H9 (cell line): ENCODE measurements around the gene TMC2. TPM values are rescaled to one million over a fixed set of nuclear protein-coding genes. Genes with fewer than 3 reads are reported as not detected.

Experiments used
- DNase-seq: peaks from one replicate; pipeline ENCODE4 v3.0.0-alpha.2; 2017
- H2AFZ ChIP-seq: one replicate; pipeline ENCODE4 v1.6.1; 2013; ENCODE audit warnings: mild to moderate bottlenecking, low read length, control low read depth, moderate library complexity
- H2AK5ac ChIP-seq: 2 replicates; pipeline ENCODE4 v1.6.1; 2013; ENCODE audit warnings: low read length, control low read depth, mixed read lengths; ENCODE audit not compliant: insufficient read length
- H2BK120ac ChIP-seq: one replicate; pipeline ENCODE4 v1.6.1; 2013; ENCODE audit warnings: low read depth, mild to moderate bottlenecking, low read length, control low read depth, inconsistent platforms; ENCODE audit not compliant: poor library complexity, severe bottlenecking
- H2BK12ac ChIP-seq: 2 replicates; pipeline ENCODE4 v1.6.1; 2013; ENCODE audit warnings: low read length, control low read depth, mixed read lengths, low read depth; ENCODE audit not compliant: insufficient read length
- H2BK15ac ChIP-seq: 2 replicates; pipeline ENCODE4 v1.6.1; 2013; ENCODE audit warnings: low read depth, low read length, control low read depth
- H2BK20ac ChIP-seq: one replicate; pipeline ENCODE4 v1.6.1; 2013; ENCODE audit warnings: low read depth, mild to moderate bottlenecking, low read length, control low read depth, inconsistent platforms; ENCODE audit not compliant: poor library complexity, severe bottlenecking
- H2BK5ac ChIP-seq: 2 replicates; pipeline ENCODE4 v1.6.1; 2013; ENCODE audit warnings: low read length, control low read depth, mixed read lengths; ENCODE audit not compliant: insufficient read length
- H3K14ac ChIP-seq: 2 replicates; pipeline ENCODE4 v1.6.1; 2013; ENCODE audit warnings: low read length, control low read depth; ENCODE audit not compliant: insufficient read depth
- H3K18ac ChIP-seq: 2 replicates; pipeline ENCODE4 v1.6.1; 2013; ENCODE audit warnings: low read depth, mild to moderate bottlenecking, mixed read lengths, low read length, control low read depth; ENCODE audit not compliant: insufficient read length
- H3K23ac ChIP-seq: 2 replicates; pipeline ENCODE4 v1.6.1; 2013; ENCODE audit warnings: low read length, control low read depth, mixed read lengths, low read depth; ENCODE audit not compliant: insufficient read length
- H3K23me2 ChIP-seq: 2 replicates; pipeline ENCODE4 v1.6.1; 2013; ENCODE audit warnings: low read depth, mild to moderate bottlenecking, mixed read lengths, low read length, control low read depth; ENCODE audit not compliant: insufficient read length, poor library complexity, severe bottlenecking
- H3K27ac ChIP-seq: 2 replicates; pipeline ENCODE4 v1.5.1; 2013; ENCODE audit warnings: low read length, control low read depth, mixed read lengths, low read depth; ENCODE audit not compliant: insufficient read length
- H3K27me3 ChIP-seq: 2 replicates; pipeline ENCODE4 v1.6.1; 2013; ENCODE audit warnings: low read length, control low read depth, inconsistent platforms; ENCODE audit not compliant: insufficient read depth
- H3K4ac ChIP-seq: 2 replicates; pipeline ENCODE4 v1.6.1; 2013; ENCODE audit warnings: low read depth, mild to moderate bottlenecking, control low read depth, inconsistent platforms, low read length, moderate library complexity
- H3K4me1 ChIP-seq: 2 replicates; pipeline ENCODE4 v1.6.1; 2013; ENCODE audit warnings: low read length, control low read depth, inconsistent platforms; ENCODE audit not compliant: insufficient read depth
- H3K4me2 ChIP-seq: 2 replicates; pipeline ENCODE4 v1.6.1; 2013; ENCODE audit warnings: low read length, control low read depth, mixed read lengths; ENCODE audit not compliant: insufficient read length, insufficient read depth
- H3K56ac ChIP-seq: 2 replicates; pipeline ENCODE4 v1.6.1; 2013; ENCODE audit warnings: low read depth, mild to moderate bottlenecking, mixed read lengths, low read length, control low read depth; ENCODE audit not compliant: insufficient read length
- H3K79me1 ChIP-seq: 2 replicates; pipeline ENCODE4 v1.6.1; 2013; ENCODE audit warnings: low read depth, mild to moderate bottlenecking, moderate library complexity, low read length, control low read depth, inconsistent platforms; ENCODE audit not compliant: insufficient read depth, poor library complexity, severe bottlenecking
- H3K79me2 ChIP-seq: 2 replicates; pipeline ENCODE4 v1.6.1; 2013; ENCODE audit warnings: low read length, control low read depth, inconsistent platforms; ENCODE audit not compliant: insufficient read depth
- H3K9ac ChIP-seq: 2 replicates; pipeline ENCODE4 v1.6.1; 2013; ENCODE audit warnings: low read length, control low read depth, mixed read lengths; ENCODE audit not compliant: insufficient read length; ENCODE audit errors: extremely low read depth
- H3K9me3 ChIP-seq: one replicate; pipeline ENCODE4 v1.6.1; 2013; ENCODE audit warnings: low read depth, low read length, inconsistent platforms; ENCODE audit not compliant: control insufficient read depth
- H3T11ph ChIP-seq: one replicate; pipeline ENCODE4 v1.6.1; 2013; ENCODE audit warnings: mild to moderate bottlenecking, low read length, control low read depth, inconsistent platforms
- H4K20me1 ChIP-seq: one replicate; pipeline ENCODE4 v1.6.1; 2013; ENCODE audit not compliant: control insufficient read depth, insufficient read length, insufficient read depth
- H4K5ac ChIP-seq: 2 replicates; pipeline ENCODE4 v1.6.1; 2013; ENCODE audit warnings: low read depth, mild to moderate bottlenecking, mixed read lengths, low read length, control low read depth; ENCODE audit not compliant: insufficient read length
- H4K8ac ChIP-seq: replicated peaks from 2 replicates; pipeline ENCODE4 v1.6.1; 2013; ENCODE audit warnings: low read length, control low read depth, mixed read lengths, low read depth; ENCODE audit not compliant: insufficient read length
- H4K91ac ChIP-seq: 2 replicates; pipeline ENCODE4 v1.6.1; 2013; ENCODE audit warnings: low read depth, mild to moderate bottlenecking, moderate library complexity, mixed read lengths, low read length, control low read depth; ENCODE audit not compliant: insufficient read length
- H3K27ac Mint-ChIP-seq, 3 experiments: 2 replicates in 2 of 3; 3 replicates in 1 of 3; pipeline ENCODE4 v1.8.0; 2020 to 2021; ENCODE audit warnings: mixed read lengths in 3 of 3, mild to moderate bottlenecking in 1 of 3, moderate library complexity in 1 of 3
- H3K27me3 Mint-ChIP-seq: 2 replicates; pipeline ENCODE4 v1.8.0; 2021; ENCODE audit warnings: low read depth, mild to moderate bottlenecking, moderate library complexity, mixed read lengths
- H3K36me3 Mint-ChIP-seq, 3 experiments: 2 replicates in 2 of 3; 3 replicates in 1 of 3; pipeline ENCODE4 v1.8.0; 2020 to 2021; ENCODE audit warnings: low read depth in 3 of 3, mixed read lengths in 3 of 3; ENCODE audit not compliant: insufficient read depth in 1 of 3
- H3K4me1 Mint-ChIP-seq, 2 experiments: 2 replicates each; pipeline ENCODE4 v1.8.0; 2020; ENCODE audit warnings: mixed read lengths in 2 of 2
- H3K4me3 Mint-ChIP-seq, 2 experiments: 2 replicates in 1 of 2; 3 replicates in 1 of 2; pipeline ENCODE4 v1.8.0; 2020 to 2021; ENCODE audit warnings: mild to moderate bottlenecking in 2 of 2, mixed read lengths in 2 of 2, moderate library complexity in 1 of 2
- H3K9me3 Mint-ChIP-seq, 2 experiments: 2 replicates in 1 of 2; 3 replicates in 1 of 2; pipeline ENCODE4 v1.8.0; 2020; ENCODE audit warnings: mild to moderate bottlenecking in 2 of 2, mixed read lengths in 2 of 2, moderate library complexity in 1 of 2
- CTCF ChIP-seq: fragments of 200-600 bp; sonication (generic); conservative IDR thresholded peaks from 3 replicates; pipeline ENCODE4 v1.8.0; 2021; ENCODE audit warnings: antibody characterized with exemption, mild to moderate bottlenecking
- whole genome bisulfite sequencing: extraction: QIAGEN DNeasy Blood & Tissue Kit; methylation state at CpG from one replicate; pipeline ENCODE4 v1.1.7; 2013; ENCODE audit warnings: missing lambda C conversion rate, low lambda C conversion rate, mixed read lengths; ENCODE audit not compliant: insufficient read length; ENCODE audit errors: extremely low coverage; 5-methylcytosine and 5-hydroxymethylcytosine counted together
- total RNA-seq: library from RNA; stranded (reverse); gene quantifications from 2 replicates; pipeline ENCODE4 v1.2.1, GENCODE V29; 2021

Gene TMC2
- total RNA-seq, 1 experiment from 2014 or later = not detected

GRCh38 chr20:2690213-2690612, 153.8 kb downstream of the TMC2 start:
- Histone ChIP-seq H4K20me1 (peaks cover 4% of the 10 kb centered on the region), H2AFZ (no peak overlapping the region), H3K79me1 (no peaks in the 10 kb centered on the region), H3K56ac (no peak overlapping the region), H4K5ac (no peak overlapping the region), H4K8ac (no peak overlapping the region), H3K4ac (no peak overlapping the region), H2BK5ac (no peak overlapping the region), H3K27ac (no peak overlapping the region), H3K27me3 (peaks cover 47% of the 10 kb centered on the region), H3K4me1 (no peaks in the 10 kb centered on the region), H3K79me2 (no peaks in the 10 kb centered on the region), H2AK5ac (no peak overlapping the region), H3K4me2 (no peak overlapping the region), H2BK15ac (no peak overlapping the region), H3K23ac (no peak overlapping the region), H3K9me3 (no peaks in the 10 kb centered on the region), H4K91ac (no peak overlapping the region), H3T11ph (no peak overlapping the region), H3K9ac (no peak overlapping the region), H3K18ac (no peak overlapping the region), H2BK12ac (no peak overlapping the region), H3K14ac (no peak overlapping the region; the same call in 1 of the 2 replicates), H2BK20ac (no peak overlapping the region), H3K23me2 (peaks cover 4% of the 10 kb centered on the region), H2BK120ac (no peak overlapping the region)
- Mint-ChIP-seq H3K9me3 (peaks cover 2 to 3% of the 10 kb centered on the region in 2 experiments; a peak in 4 of 5 replicates), H3K36me3 (peaks cover 0 to 5% (median 0%) of the 10 kb centered on the region in 3 experiments; a peak in 2 of 7 replicates), H3K4me1 (peaks cover 16 to 32% of the 10 kb centered on the region in 2 experiments), H3K4me3 (no peak overlapping the region), H3K27ac (no peak overlapping the region), H3K27me3 (peaks cover 86% of the 10 kb centered on the region)
- no peak for DNase-seq
- no peak for TF ChIP-seq CTCF
- no CpG with 5 or more reads among the region's 3 CpGs for WGBS
